Nephron progenitor cell (in vitro differentiated cells): Measurements from ENCODE around the gene C8B.

ENCODE experiments used
- DNase-seq: peaks from one replicate; pipeline ENCODE4 v3.0.0; 2021
- H3K27ac Mint-ChIP-seq: 2 replicates; pipeline ENCODE4 v1.8.0; 2021; ENCODE audit warnings: mild to moderate bottlenecking, moderate library complexity, mixed read lengths
- H3K27me3 Mint-ChIP-seq: 2 replicates; pipeline ENCODE4 v1.8.0; 2021; ENCODE audit warnings: mild to moderate bottlenecking, low read depth, mixed read lengths; ENCODE audit not compliant: poor library complexity
- H3K36me3 Mint-ChIP-seq: 2 replicates; pipeline ENCODE4 v1.8.0; 2021; ENCODE audit warnings: low read depth, mixed read lengths
- H3K4me1 Mint-ChIP-seq: 2 replicates; pipeline ENCODE4 v1.8.0; 2021; ENCODE audit warnings: mixed read lengths
- H3K4me3 Mint-ChIP-seq: 2 replicates; pipeline ENCODE4 v1.8.0; 2021; ENCODE audit warnings: mild to moderate bottlenecking, moderate library complexity, mixed read lengths
- H3K9me3 Mint-ChIP-seq: 2 replicates; pipeline ENCODE4 v1.8.0; 2021; ENCODE audit warnings: mild to moderate bottlenecking, moderate library complexity, mixed read lengths
- TF ChIP-seq, protein P1 (sequence below): fragments of 200-600 bp; sonication (generic); IDR thresholded peaks from 2 replicates; pipeline ENCODE4 v1.5.0; 2021; ENCODE audit warnings: antibody characterized with exemption

C8B gene

DNA sequence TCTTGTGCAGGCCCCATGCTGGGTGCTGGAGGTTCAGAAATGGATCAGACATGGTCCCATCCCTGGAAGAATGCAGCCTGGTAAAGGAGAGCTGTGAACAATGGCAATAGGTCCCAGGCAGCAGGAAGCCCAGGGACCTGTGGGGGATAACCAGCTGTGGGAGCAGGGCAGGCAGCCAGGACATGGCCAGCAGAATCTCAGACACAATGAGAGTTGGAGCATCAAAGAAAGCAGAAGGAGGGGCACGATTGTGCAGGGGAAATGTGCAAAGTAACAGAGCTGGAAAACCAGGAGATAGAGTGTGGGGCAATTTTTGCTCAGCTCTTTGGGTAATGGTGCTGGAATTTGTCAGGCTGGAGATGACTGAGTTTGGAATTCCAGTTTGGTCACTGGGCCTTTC lies 44.3 kb downstream of the C8B start:
- H3K27ac Mint-ChIP-seq = no peak overlapping the region
- no peak overlapping the region for H3K4me3 Mint-ChIP-seq
- DNase-seq = no peak
- H3K27me3 Mint-ChIP-seq = peaks cover 9% of the 10 kb centered on the region
- no peaks in the 10 kb centered on the region for H3K36me3 Mint-ChIP-seq
- H3K4me1 Mint-ChIP-seq = peaks cover 35% of the 10 kb centered on the region
- H3K9me3 Mint-ChIP-seq = no peaks in the 10 kb centered on the region
- TF ChIP-seq, protein P1, sequence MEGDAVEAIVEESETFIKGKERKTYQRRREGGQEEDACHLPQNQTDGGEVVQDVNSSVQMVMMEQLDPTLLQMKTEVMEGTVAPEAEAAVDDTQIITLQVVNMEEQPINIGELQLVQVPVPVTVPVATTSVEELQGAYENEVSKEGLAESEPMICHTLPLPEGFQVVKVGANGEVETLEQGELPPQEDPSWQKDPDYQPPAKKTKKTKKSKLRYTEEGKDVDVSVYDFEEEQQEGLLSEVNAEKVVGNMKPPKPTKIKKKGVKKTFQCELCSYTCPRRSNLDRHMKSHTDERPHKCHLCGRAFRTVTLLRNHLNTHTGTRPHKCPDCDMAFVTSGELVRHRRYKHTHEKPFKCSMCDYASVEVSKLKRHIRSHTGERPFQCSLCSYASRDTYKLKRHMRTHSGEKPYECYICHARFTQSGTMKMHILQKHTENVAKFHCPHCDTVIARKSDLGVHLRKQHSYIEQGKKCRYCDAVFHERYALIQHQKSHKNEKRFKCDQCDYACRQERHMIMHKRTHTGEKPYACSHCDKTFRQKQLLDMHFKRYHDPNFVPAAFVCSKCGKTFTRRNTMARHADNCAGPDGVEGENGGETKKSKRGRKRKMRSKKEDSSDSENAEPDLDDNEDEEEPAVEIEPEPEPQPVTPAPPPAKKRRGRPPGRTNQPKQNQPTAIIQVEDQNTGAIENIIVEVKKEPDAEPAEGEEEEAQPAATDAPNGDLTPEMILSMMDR = no peak

GRCh38 chr1:56920591-56921001 lies 45.2 kb downstream of the C8B start:
- Mint-ChIP-seq H3K27me3 (peaks cover 4% of the 10 kb centered on the region), H3K9me3 (no peaks in the 10 kb centered on the region), H3K36me3 (no peaks in the 10 kb centered on the region), H3K27ac (peak overlapping the region; percentile 3), H3K4me1 (peaks cover 35% of the 10 kb centered on the region), H3K4me3 (no peak overlapping the region)
- TF ChIP-seq, protein P1 = no peak
- no peak for DNase-seq

GRCh38 chr1:56917356-56917755 lies 48.5 kb downstream of the C8B start:
- H3K27ac Mint-ChIP-seq = no peak overlapping the region
- H3K36me3 Mint-ChIP-seq = no peaks in the 10 kb centered on the region
- peaks cover 22% of the 10 kb centered on the region for H3K4me1 Mint-ChIP-seq
- no peak for DNase-seq
- no peak overlapping the region for H3K4me3 Mint-ChIP-seq
- no peaks in the 10 kb centered on the region for H3K9me3 Mint-ChIP-seq
- H3K27me3 Mint-ChIP-seq = peaks cover 4% of the 10 kb centered on the region
- TF ChIP-seq, protein P1 = no peak

- no peak overlapping the region for H3K4me3 Mint-ChIP-seq
- TF ChIP-seq, protein P1 = no peak
- H3K36me3 Mint-ChIP-seq = no peaks in the 10 kb centered on the region
- peaks cover 4% of the 10 kb centered on the region for H3K27me3 Mint-ChIP-seq
- H3K27ac Mint-ChIP-seq = no peak overlapping the region
- no peak for DNase-seq
- H3K9me3 Mint-ChIP-seq = no peaks in the 10 kb centered on the region
- peaks cover 22% of the 10 kb centered on the region for H3K4me1 Mint-ChIP-seq
Measured at GRCh38 chr1:56916630-56917029, 49.2 kb downstream of the C8B start.

GRCh38 chr1:56915960-56916359 lies 49.9 kb downstream of the C8B start:
- Mint-ChIP-seq H3K27me3 (peaks cover 4% of the 10 kb centered on the region), H3K4me1 (peaks cover 16% of the 10 kb centered on the region), H3K27ac (no peak overlapping the region), H3K9me3 (no peaks in the 10 kb centered on the region), H3K36me3 (no peaks in the 10 kb centered on the region), H3K4me3 (no peak overlapping the region)
- DNase-seq = no peak
- TF ChIP-seq, protein P1 = no peak

- H3K27ac Mint-ChIP-seq = no peak overlapping the region
- no peaks in the 10 kb centered on the region for H3K36me3 Mint-ChIP-seq
- DNase-seq = no peak
- H3K27me3 Mint-ChIP-seq = peaks cover 13% of the 10 kb centered on the region
- TF ChIP-seq, protein P1 = no peak
- no peak overlapping the region for H3K4me3 Mint-ChIP-seq
- H3K9me3 Mint-ChIP-seq = no peaks in the 10 kb centered on the region
- peaks cover 5% of the 10 kb centered on the region for H3K4me1 Mint-ChIP-seq
Measured at GRCh38 chr1:56912325-56912724, 53.5 kb downstream of the C8B start.
